GM12891 (cell line): ENCODE results near the gene LZTS3.
"Not testable (repeated sequence)": the region's sequence is repeated elsewhere in the genome, so short reads cannot be mapped to it uniquely, and the experiment has no call there.

Experiments
- PAX5 ChIP-seq: IDR thresholded peaks from 2 replicates; pipeline ENCODE4 v1.6.1; 2011; ENCODE audit warnings: low read length, moderate library complexity, mild to moderate bottlenecking; ENCODE audit not compliant: insufficient read depth, severe bottlenecking
- POLR2A ChIP-seq: IDR thresholded peaks from 2 replicates; pipeline ENCODE4 v1.6.1; 2011; ENCODE audit warnings: low read depth, low read length, control low read depth
- POLR2AphosphoS5 ChIP-seq: IDR thresholded peaks from 2 replicates; pipeline ENCODE4 v1.6.1; 2011; ENCODE audit warnings: low read depth, low read length, control low read depth
- POU2F2 ChIP-seq: IDR thresholded peaks from 2 replicates; pipeline ENCODE4 v1.6.1; 2011; ENCODE audit warnings: low read depth, mild to moderate bottlenecking, control low read depth, low read length, moderate library complexity
- SPI1 ChIP-seq: IDR thresholded peaks from 2 replicates; pipeline ENCODE4 v1.6.1; 2011; ENCODE audit warnings: low read depth, low read length, control low read depth
- TAF1 ChIP-seq: IDR thresholded peaks from 2 replicates; pipeline ENCODE4 v1.6.1; 2011; ENCODE audit warnings: low read depth, low read length, control low read depth

- TF ChIP-seq POLR2AphosphoS5, POLR2A, SPI1, TAF1, POU2F2, PAX5: not testable (repeated sequence)
Observed at GRCh38 chr20:3117839-3118379, 55.4 kb downstream of the LZTS3 start.
